ENCODE results near the gene ERBIN. TPM values are rescaled to one million over a fixed set of nuclear protein-coding genes. Genes with fewer than 3 reads are reported as not detected.
A peak's percentile ranks its signal among the peaks of the same experiment; 100 is the strongest.

Gene ERBIN
- total and polyA plus RNA-seq, 10 of the 15 experiments (the other 5 are each of a cell fraction or from before 2014, with no cell fraction given), result 9.5 to 91.1 (median 49.4) TPM

- ChIA-PET POLR2A (no interaction called here), SMC1A (ENCODE audit: uncharacterized antibody, unreplicated experiment) (no interaction called here), CTCF (interaction anchor here (0.8 kb wide), 1 partner anchor 10 kb away, joined by 3 read pairs; no protein-coding TSS in a partner anchor), RAD21 (ENCODE audit: unreplicated experiment) (interaction anchor here (0.6 kb wide), 1 partner anchor 18 kb away, joined by 3 read pairs; no protein-coding TSS in a partner anchor)
- peaks cover 73% of the 10 kb centered on the region for H3K79me2 ChIP-seq (ENCODE audit: control insufficient read depth, insufficient read depth, low read length)
- H3K9ac ChIP-seq (ENCODE audit: control insufficient read depth, insufficient read depth, low read length), result no peak overlapping the region
- no peak overlapping the region for H3K4me2 ChIP-seq (ENCODE audit: control insufficient read depth, insufficient read depth)
- peaks cover 0 to 11% of the 10 kb centered on the region in 2 experiments; a peak in 1 of 4 replicates for H3K36me3 ChIP-seq (ENCODE audit: control insufficient read depth in 2 of 2, insufficient read depth in 2 of 2, low read length in 1 of 2)
- no peaks in the 10 kb centered on the region for H3K27me3 ChIP-seq (replicated peaks in 1 of 2; ENCODE audit: control insufficient read depth in 2 of 2, insufficient read depth in 2 of 2, low read length in 1 of 2)
- in situ Hi-C loops (cut with MboI), result no loop called here
- H3K9me3 ChIP-seq (replicated peaks; ENCODE audit: control insufficient read depth, insufficient read depth, low read length), result no peaks in the 10 kb centered on the region; the same call in 2 of the 3 replicates
- ATAC-seq (peak; percentile 67), FAIRE-seq (no peak), DNase-seq (ENCODE audit: low read depth, low spot score) (no peak)
- H2AFZ ChIP-seq (ENCODE audit: control insufficient read depth, low read depth, low read length), result no peak overlapping the region
- H3K27ac ChIP-seq (ENCODE audit: control insufficient read depth, insufficient read depth), result no peak overlapping the region
- 13% methylated on average over 4 of the region's 5 CpGs for WGBS (ENCODE audit: insufficient coverage, insufficient replicate concordance, low lambda C conversion rate, missing lambda C conversion rate)
- no peaks in the 10 kb centered on the region for H3K4me1 ChIP-seq (ENCODE audit: control insufficient read depth, insufficient read depth, low read length)
- TF ChIP-seq POU2F2 (IDR thresholded peaks at IDR 0.05; ENCODE audit: borderline replicate concordance, low read depth, low read length), result 0 out of 3 replicates have a peak, but pooled peaks have one; percentile 26
- no peak for TF ChIP-seq SIN3A (IDR thresholded peaks at IDR 0.05; ENCODE audit: low read depth, low read length)
- TF ChIP-seq, protein P1, sequence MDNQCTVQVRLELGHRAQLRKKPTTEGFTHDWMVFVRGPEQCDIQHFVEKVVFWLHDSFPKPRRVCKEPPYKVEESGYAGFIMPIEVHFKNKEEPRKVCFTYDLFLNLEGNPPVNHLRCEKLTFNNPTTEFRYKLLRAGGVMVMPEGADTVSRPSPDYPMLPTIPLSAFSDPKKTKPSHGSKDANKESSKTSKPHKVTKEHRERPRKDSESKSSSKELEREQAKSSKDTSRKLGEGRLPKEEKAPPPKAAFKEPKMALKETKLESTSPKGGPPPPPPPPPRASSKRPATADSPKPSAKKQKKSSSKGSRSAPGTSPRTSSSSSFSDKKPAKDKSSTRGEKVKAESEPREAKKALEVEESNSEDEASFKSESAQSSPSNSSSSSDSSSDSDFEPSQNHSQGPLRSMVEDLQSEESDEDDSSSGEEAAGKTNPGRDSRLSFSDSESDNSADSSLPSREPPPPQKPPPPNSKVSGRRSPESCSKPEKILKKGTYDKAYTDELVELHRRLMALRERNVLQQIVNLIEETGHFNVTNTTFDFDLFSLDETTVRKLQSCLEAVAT (IDR thresholded peaks at IDR 0.05), result no peak
- TF ChIP-seq PKNOX1 (IDR thresholded peaks at IDR 0.05), result peak; percentile 69
- TF ChIP-seq, protein P2, sequence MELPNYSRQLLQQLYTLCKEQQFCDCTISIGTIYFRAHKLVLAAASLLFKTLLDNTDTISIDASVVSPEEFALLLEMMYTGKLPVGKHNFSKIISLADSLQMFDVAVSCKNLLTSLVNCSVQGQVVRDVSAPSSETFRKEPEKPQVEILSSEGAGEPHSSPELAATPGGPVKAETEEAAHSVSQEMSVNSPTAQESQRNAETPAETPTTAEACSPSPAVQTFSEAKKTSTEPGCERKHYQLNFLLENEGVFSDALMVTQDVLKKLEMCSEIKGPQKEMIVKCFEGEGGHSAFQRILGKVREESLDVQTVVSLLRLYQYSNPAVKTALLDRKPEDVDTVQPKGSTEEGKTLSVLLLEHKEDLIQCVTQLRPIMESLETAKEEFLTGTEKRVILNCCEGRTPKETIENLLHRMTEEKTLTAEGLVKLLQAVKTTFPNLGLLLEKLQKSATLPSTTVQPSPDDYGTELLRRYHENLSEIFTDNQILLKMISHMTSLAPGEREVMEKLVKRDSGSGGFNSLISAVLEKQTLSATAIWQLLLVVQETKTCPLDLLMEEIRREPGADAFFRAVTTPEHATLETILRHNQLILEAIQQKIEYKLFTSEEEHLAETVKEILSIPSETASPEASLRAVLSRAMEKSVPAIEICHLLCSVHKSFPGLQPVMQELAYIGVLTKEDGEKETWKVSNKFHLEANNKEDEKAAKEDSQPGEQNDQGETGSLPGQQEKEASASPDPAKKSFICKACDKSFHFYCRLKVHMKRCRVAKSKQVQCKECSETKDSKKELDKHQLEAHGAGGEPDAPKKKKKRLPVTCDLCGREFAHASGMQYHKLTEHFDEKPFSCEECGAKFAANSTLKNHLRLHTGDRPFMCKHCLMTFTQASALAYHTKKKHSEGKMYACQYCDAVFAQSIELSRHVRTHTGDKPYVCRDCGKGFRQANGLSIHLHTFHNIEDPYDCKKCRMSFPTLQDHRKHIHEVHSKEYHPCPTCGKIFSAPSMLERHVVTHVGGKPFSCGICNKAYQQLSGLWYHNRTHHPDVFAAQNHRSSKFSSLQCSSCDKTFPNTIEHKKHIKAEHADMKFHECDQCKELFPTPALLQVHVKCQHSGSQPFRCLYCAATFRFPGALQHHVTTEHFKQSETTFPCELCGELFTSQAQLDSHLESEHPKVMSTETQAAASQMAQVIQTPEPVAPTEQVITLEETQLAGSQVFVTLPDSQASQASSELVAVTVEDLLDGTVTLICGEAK (IDR thresholded peaks at IDR 0.05; ENCODE audit: borderline replicate concordance), result no peak
- no peak for TF ChIP-seq JUND (IDR thresholded peaks at IDR 0.05; ENCODE audit: low read depth, low read length)
- TF ChIP-seq, protein P3, sequence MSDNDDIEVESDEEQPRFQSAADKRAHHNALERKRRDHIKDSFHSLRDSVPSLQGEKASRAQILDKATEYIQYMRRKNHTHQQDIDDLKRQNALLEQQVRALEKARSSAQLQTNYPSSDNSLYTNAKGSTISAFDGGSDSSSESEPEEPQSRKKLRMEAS (IDR thresholded peaks at IDR 0.05; ENCODE audit: low read depth, low read length), result no peak
- no peaks in the 10 kb centered on the region; the same call in 1 of the 2 replicates for H4K20me1 ChIP-seq (ENCODE audit: control insufficient read depth, insufficient read depth)
- no TSS peak for BruUV-seq (replicated peaks)
- no peak overlapping the region for H3K4me3 ChIP-seq
- intact Hi-C loops (cut with micrococcal nuclease; ENCODE audit: unreplicated experiment), result no loop called here
Measured at GRCh38 chr5:65938256-65938655, 11.9 kb downstream of the ERBIN start.

Measured in GM12878 (cell line).